Cardiac fibroblast (primary cell): ENCODE measurements around the gene LRRC71.

Experiments used
- DNase-seq, 2 donors: peaks; one replicate each; pipeline versions ENCODE4 v3.0.0 to v3.0.0-alpha.2; 2010; ENCODE audit warnings: low read depth in 2 of 2
- H3K4me3 ChIP-seq, 2 donors: replicated peaks in 1 of 2; 1 replicate in 1 of 2; 2 replicates in 1 of 2; pipeline ENCODE4 v1.5.1; 2011; ENCODE audit warnings: low read depth in 2 of 2, low read length in 2 of 2, mild to moderate bottlenecking in 2 of 2, moderate library complexity in 1 of 2
- TF ChIP-seq, protein P1 (sequence below): IDR thresholded peaks from one replicate; pipeline ENCODE4 v1.5.1; 2011; ENCODE audit warnings: low read depth, mild to moderate bottlenecking, low read length, inconsistent platforms

Gene LRRC71

GRCh38 chr1:156884560-156885184 lies 35.8 kb upstream of the LRRC71 start:
- DNase-seq = no peak
- TF ChIP-seq, protein P1, sequence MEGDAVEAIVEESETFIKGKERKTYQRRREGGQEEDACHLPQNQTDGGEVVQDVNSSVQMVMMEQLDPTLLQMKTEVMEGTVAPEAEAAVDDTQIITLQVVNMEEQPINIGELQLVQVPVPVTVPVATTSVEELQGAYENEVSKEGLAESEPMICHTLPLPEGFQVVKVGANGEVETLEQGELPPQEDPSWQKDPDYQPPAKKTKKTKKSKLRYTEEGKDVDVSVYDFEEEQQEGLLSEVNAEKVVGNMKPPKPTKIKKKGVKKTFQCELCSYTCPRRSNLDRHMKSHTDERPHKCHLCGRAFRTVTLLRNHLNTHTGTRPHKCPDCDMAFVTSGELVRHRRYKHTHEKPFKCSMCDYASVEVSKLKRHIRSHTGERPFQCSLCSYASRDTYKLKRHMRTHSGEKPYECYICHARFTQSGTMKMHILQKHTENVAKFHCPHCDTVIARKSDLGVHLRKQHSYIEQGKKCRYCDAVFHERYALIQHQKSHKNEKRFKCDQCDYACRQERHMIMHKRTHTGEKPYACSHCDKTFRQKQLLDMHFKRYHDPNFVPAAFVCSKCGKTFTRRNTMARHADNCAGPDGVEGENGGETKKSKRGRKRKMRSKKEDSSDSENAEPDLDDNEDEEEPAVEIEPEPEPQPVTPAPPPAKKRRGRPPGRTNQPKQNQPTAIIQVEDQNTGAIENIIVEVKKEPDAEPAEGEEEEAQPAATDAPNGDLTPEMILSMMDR = no peak
- no peak overlapping the region for H3K4me3 ChIP-seq

- no peak for DNase-seq
- TF ChIP-seq, protein P1 = no peak
- H3K4me3 ChIP-seq = no peak overlapping the region
Observed at GRCh38 chr1:156885314-156885713, 35.1 kb upstream of the LRRC71 start.

DNA sequence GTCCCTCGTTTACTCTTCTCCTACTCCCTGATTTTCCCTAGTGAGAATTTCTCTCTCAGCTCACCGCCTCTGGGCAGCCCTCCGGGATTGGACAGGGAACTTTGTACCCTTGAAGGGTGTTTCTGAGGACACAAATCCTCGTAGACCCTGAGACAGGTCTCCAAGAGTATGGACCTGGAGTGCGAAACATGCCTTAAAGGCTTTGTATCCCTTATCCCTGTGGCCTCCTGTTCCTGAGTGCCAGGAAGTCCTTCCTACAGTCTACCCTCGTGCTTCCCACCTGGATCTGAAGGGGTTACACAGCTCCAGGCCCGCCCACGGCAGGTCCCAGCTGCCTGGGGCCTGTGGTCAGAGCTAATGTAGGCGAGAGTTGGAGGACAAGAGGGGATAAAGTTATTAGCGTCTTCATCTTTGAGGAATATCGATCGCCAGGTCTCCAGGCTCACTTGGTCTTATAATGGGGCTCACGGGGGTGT lies 34.5 kb upstream of the LRRC71 start:
- TF ChIP-seq, protein P1 = no peak

DNA sequence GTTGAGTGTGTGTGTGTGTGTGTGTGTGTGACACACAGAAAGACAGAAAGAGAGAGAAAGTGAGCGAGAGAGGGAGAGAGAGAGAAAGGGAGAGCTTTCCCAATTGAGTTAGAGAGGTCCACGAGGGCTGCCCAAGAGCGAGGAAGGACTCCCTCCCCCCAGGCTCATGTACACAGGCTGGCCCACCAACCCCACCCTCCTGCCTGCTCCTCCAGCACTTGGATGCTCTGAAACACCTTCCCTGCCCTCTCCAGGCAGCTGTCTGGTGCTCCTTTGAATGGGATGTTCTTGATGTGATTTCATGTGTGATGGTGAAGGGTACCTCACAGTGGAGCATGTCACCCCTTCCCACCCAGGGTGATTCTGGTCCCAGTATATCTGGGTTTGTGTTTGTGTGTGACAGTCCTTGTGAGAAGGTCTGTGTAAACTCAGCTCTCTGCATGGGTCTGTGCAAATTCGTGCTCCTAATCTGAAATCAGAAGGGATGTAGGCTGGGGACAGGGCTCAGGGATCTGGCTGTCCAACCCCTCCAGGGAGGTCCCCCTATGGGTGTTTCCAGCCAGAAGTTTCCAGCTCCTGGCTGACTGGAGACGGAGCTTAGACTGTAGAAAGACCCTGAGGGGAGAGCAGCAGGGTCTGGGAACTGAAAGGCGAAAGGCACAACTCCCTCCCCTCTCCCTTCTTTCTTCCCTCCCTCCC lies 33.7 kb upstream of the LRRC71 start:
- no peak for DNase-seq
- TF ChIP-seq, protein P1 = no peak
- no peak overlapping the region for H3K4me3 ChIP-seq

More for the DNA sequence above, 34.5 kb upstream of the LRRC71 start:
- no peak for DNase-seq
- no peak overlapping the region for H3K4me3 ChIP-seq

DNA sequence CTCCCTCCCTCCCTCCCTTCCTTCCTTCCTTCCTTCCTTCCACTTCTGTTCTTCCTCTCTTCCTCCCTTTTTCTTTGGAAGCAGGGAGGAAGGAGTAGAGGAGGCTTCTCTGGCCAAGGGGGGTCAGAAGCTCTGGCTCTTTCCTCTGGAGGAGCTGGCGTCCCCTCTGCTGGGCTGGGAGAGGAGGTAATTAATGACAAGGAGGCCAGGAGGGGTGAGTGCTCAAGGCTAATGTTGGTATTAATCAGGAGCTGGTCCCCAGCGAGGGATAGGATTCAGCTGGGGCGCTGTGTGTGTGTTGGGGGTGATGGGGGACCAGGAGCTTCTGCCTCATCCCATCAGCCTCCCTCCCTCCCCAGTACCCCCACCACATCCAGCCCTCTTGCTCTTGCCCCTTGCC lies 33.1 kb upstream of the LRRC71 start:
- TF ChIP-seq, protein P1 = no peak
- no peak for DNase-seq
- H3K4me3 ChIP-seq = no peak overlapping the region

GRCh38 chr1:156887734-156888133 lies 32.7 kb upstream of the LRRC71 start:
- H3K4me3 ChIP-seq = no peak overlapping the region
- TF ChIP-seq, protein P1 = no peak
- no peak for DNase-seq
